22Rv1 (cell line): ENCODE measurements around the gene WWP2.
A peak's percentile ranks its signal among the peaks of the same experiment; 100 is the strongest.
"Not testable (repeated sequence)": the region's sequence is repeated elsewhere in the genome, so short reads cannot be mapped to it uniquely, and the experiment has no call there.

Experiments used
- H3K27ac ChIP-seq: fragments of 450-650 bp; 2 replicates; pipeline ENCODE4 v1.5.1; 2017
- ZFX ChIP-seq: fragments of 450-650 bp; IDR thresholded peaks from 2 replicates; pipeline ENCODE4 v1.6.1; 2017; ENCODE audit warnings: antibody characterized with exemption, borderline replicate concordance
- TF ChIP-seq, protein P1 (sequence below): fragments of 450-650 bp; IDR thresholded peaks from 2 replicates; pipeline ENCODE4 v1.5.1; 2017; ENCODE audit warnings: mild to moderate bottlenecking

WWP2 gene

DNA sequence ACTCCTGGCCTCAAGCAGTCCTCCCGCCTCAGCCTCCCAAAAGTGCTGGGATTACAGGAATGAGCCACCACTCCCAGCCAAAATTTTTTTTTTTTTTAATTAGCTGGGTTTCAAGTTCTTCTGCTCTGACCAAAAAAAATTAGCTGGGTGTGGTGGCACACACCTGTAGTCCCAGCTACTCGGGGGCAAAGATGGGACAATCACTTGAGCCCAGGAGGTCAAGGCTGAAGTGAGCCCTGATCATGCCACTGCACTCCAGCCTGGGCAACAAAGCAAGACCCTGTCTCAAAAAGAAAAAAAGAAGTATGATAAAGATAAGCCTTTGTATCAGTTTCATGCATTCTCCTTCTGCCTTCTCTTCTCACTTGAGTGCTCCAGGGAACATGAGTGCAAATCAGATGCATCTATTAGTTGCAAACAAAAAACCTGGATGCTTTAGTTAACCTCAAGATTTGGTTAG lies 37.7 kb upstream of the WWP2 start:
- no peak for TF ChIP-seq ZFX
- TF ChIP-seq, protein P1, sequence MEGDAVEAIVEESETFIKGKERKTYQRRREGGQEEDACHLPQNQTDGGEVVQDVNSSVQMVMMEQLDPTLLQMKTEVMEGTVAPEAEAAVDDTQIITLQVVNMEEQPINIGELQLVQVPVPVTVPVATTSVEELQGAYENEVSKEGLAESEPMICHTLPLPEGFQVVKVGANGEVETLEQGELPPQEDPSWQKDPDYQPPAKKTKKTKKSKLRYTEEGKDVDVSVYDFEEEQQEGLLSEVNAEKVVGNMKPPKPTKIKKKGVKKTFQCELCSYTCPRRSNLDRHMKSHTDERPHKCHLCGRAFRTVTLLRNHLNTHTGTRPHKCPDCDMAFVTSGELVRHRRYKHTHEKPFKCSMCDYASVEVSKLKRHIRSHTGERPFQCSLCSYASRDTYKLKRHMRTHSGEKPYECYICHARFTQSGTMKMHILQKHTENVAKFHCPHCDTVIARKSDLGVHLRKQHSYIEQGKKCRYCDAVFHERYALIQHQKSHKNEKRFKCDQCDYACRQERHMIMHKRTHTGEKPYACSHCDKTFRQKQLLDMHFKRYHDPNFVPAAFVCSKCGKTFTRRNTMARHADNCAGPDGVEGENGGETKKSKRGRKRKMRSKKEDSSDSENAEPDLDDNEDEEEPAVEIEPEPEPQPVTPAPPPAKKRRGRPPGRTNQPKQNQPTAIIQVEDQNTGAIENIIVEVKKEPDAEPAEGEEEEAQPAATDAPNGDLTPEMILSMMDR: no peak
- peak overlapping the region; percentile 75 for H3K27ac ChIP-seq

DNA sequence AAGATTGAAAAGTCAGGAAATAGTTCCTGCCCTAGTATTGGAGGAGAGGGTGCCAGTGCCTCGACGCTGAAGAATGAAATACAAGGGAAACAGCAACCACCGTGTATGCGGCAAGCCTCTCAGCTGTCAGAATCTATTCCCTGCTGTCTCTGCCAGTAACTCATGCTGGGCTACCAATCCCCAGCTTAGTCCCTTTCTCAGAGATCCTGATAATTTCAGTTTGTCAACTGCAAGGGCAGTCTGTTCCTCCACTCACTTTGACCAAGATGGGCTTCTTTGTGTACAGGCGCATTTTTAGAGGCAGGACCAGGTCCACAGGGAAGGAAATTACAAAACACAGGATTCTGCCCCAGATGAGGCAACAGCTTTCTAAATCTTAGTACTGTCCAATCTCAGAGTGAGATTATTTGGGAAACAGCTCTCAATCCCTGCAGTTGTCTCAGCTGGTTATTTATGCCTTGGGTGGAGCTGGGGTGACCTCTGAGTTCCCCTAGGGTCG lies 37.1 kb upstream of the WWP2 start:
- H3K27ac ChIP-seq: peak overlapping the region; percentile 75
- TF ChIP-seq, protein P1: no peak
- no peak for TF ChIP-seq ZFX

DNA sequence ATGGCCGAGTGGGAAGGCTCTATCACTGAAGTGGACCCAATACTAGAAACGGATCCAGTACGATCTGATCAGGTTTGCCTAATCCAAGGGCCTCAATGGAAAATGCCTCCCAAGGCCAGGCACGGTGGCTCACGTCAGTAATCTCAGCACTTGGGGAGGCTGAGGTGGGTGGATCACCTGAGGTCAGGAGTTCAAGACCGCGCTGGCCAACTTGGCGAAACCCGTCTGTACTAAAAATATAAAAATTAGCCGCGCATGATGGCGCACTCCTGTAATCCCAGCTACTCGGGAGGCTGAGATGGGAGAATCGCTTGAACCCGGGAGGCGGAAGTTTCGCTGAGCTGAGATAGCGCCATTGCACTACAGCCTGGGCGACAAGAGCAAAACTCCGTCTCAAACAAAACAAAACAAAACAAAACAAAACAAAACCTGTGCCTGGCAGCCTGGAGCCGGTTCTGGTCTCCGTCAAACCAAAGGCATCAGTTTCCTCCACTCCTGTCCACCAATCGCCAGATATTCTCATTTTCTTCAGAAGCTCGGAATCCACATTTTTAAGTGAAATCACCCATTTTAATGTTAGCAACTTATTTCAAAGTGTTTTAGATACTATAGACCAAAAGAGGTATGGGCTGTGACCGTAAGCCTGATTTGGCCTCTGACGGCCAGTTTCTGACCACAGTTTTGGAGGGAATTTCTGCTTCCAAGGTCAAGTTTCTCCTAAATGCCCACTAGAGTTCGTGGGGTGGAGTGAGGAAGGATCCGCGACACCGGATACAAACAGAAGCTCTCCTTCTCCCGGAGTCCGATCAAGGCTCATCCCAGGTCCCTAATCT lies 36.4 kb upstream of the WWP2 start:
- peak overlapping the region; percentile 75 for H3K27ac ChIP-seq
- TF ChIP-seq, protein P1: 0 out of 2 replicates have a peak, but pooled peaks have one; percentile 7
- no peak for TF ChIP-seq ZFX

DNA sequence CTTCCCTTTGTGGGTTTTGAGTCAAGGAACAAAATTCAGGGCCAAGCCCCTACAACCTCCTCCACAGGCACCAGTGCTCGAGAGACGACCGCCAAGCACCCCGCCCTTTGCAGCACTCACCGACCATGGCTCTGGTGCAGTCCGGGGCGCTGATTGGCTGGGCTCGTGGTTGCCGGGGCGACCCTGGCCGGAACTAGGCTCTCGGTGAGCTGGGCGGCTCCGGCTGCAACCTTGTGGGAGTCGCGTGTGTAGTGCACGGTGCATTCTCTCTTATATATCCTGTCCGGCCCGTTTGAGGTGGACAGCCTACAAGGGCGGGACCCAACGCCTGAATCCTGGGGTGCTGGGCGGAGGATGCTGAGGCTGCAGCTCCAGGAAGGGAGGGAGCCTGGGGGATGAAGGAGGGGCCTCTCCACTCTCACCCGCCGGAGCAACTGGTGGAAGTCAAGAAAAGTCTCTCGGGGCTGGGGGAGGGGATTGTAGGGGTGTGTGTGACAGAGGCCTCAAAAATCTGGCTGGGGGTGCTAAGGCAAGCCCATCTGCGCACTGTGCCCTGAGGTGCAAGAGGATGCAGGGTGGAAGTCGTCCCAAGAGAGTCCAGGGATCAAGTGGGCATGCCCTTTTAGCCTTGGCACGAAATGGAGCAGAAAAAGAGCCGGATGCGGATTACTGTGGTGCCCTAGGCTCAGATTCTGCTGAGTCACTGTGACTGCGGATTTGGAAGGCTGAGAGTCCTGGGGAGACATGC lies 35.6 kb upstream of the WWP2 start, which contains the start of gene NQO1:
TSS of gene NQO1 (minus strand) at position 248 of the 748 bp plus-strand sequence. CDS start at position 127, 121 bp downstream.
- peak within 1 kb of the TSS; percentile 75 for H3K27ac ChIP-seq
- no peak for TF ChIP-seq ZFX
- TF ChIP-seq, protein P1: no peak

DNA sequence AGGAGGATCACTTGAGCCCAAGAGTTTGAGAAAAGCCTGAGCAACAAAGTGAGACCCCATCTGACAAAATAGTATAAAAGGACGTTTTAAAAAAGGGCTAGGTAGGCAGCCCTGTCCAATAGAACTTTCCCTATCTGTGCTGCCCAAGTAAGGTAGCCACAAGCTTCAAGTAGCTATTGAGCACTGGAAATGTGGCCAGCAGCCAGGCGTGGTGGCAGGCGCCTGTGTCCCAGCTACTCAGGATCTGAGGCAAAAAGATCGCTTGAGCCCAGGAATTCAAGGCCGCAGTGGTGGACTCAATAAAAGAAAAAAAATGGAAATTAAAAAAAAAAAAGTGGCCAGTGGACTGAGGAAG lies 34.2 kb upstream of the WWP2 start:
- H3K27ac ChIP-seq: peak overlapping the region; percentile 75; the same call in 1 of the 2 replicates
- TF ChIP-seq, protein P1: no peak
- TF ChIP-seq ZFX: no peak

DNA sequence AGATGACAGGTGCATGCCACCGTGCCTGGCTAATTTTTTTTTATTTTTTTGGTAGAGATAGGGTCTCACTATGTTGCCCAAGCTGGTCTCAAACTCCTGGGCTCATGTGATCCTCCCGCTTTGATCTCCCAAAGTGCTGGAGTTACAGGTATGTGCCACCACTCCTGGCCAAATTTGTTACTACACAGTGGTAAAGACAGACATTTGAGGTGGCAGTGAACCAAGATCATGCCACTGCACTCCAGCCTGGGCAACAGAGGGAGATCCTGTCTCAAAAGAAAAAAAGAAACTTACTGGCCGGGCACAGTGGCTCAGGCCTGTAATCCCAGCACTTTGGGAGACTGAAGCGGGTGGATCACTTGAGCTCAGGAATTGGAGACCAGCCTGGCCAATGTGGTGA lies 33.1 kb upstream of the WWP2 start:
- H3K27ac ChIP-seq: not testable (repeated sequence)

DNA sequence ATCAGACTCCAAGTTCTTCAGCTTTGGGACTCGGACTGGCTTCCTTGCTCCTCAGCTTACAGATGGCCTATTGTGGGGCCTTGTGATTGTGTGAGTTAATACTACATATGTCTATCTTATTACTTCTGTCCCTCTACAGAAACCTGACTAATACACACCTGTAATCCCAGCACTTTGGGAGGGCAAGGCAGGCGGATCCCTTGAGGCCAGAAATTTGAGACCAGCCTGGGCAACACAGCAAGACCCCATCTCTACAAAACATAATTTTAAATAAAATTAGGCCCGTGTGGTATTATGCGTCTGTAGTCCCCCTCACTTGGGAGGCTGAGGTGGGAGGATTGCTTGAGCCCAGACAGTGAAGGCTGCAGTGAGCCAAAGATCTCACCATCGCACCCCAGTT lies 30.9 kb upstream of the WWP2 start:
- not testable (repeated sequence) for H3K27ac ChIP-seq

DNA sequence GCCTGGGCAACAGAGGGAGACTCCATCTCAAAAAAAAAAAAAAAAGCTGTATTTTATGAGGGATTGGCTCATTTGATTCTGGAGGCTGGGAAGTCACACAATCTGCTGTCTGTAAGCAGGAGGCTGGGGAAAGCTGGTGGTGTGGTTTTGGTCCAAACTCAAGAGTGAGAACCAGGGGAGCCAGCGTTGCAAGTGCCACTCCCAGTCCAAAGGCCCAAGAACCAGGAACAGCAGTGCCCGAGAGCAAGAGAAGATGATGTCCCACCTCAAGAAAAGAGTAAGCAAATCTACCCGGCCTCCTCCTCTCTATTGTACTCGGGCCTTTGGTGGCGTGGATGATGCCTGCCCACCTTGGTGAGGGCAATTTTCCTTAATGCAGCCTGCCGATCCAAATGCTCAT lies 30.0 kb upstream of the WWP2 start:
- H3K27ac ChIP-seq: no peak overlapping the region
- TF ChIP-seq ZFX: no peak
- TF ChIP-seq, protein P1: no peak
